ENCODE results near the gene CD81.

DNA sequence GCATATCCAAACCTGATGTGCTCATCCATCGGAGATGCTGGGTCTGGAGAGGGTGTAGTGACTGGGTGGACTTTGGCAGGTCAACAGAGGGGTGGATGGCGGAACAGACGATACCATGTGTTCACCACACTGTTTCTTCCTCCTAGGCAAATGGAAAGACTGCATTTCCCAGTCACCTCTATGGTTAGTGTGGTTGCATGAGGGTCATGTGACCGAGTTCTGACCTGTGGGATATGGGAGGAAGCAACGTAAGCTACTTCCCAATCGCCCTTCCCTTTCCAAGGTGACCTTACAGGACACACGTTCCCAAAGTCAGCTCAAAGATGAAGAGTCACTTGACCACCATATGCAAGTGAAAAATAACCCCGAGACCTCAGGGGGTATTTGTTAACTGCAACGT, 47.6 kb upstream of the CD81 start:
- TF ChIP-seq, protein P1, sequence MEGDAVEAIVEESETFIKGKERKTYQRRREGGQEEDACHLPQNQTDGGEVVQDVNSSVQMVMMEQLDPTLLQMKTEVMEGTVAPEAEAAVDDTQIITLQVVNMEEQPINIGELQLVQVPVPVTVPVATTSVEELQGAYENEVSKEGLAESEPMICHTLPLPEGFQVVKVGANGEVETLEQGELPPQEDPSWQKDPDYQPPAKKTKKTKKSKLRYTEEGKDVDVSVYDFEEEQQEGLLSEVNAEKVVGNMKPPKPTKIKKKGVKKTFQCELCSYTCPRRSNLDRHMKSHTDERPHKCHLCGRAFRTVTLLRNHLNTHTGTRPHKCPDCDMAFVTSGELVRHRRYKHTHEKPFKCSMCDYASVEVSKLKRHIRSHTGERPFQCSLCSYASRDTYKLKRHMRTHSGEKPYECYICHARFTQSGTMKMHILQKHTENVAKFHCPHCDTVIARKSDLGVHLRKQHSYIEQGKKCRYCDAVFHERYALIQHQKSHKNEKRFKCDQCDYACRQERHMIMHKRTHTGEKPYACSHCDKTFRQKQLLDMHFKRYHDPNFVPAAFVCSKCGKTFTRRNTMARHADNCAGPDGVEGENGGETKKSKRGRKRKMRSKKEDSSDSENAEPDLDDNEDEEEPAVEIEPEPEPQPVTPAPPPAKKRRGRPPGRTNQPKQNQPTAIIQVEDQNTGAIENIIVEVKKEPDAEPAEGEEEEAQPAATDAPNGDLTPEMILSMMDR (IDR thresholded peaks at IDR 0.05): no peak
- no peak for TF ChIP-seq POLR2AphosphoS5 (IDR thresholded peaks at IDR 0.05)
- no peak for TF ChIP-seq POLR2A (IDR thresholded peaks at IDR 0.05)
- TF ChIP-seq EP300 (IDR thresholded peaks at IDR 0.05): no peak

All from suprapubic skin (tissue), 4 donors.